Urinary bladder (tissue), 4 donors: ENCODE results near the gene MINDY3. TPM values are rescaled to one million over a fixed set of nuclear protein-coding genes. Genes with fewer than 3 reads are reported as not detected.
"Not testable (repeated sequence)": the region's sequence is repeated elsewhere in the genome, so short reads cannot be mapped to it uniquely, and the experiment has no call there.

ENCODE experiments used
- DNase-seq: peaks from one replicate; pipeline ENCODE4 v3.0.0-alpha.2; 2015; ENCODE audit errors: extremely low spot score
- H3K27ac ChIP-seq: one replicate; pipeline ENCODE4 v1.5.1; 2013; ENCODE audit warnings: low read depth, mild to moderate bottlenecking, moderate library complexity
- H3K36me3 ChIP-seq: one replicate; pipeline ENCODE4 v1.6.1; 2013; ENCODE audit warnings: mild to moderate bottlenecking, moderate library complexity; ENCODE audit not compliant: insufficient read depth
- H3K4me1 ChIP-seq: one replicate; pipeline ENCODE4 v1.6.1; 2013; ENCODE audit warnings: mild to moderate bottlenecking, moderate library complexity; ENCODE audit not compliant: insufficient read depth
- H3K4me3 ChIP-seq: one replicate; pipeline ENCODE4 v1.5.1; 2013; ENCODE audit warnings: low read depth, low read length
- WGBS: extraction: QIAGEN DNeasy Blood & Tissue Kit; methylation state at CpG from one replicate; pipeline ENCODE4 v1.1.7; 2013; 5-methylcytosine and 5-hydroxymethylcytosine counted together
- polyA plus RNA-seq: library from polyadenylated mRNA; stranded (reverse); fragments of 200-250 nt; gene quantifications from one replicate; pipeline ENCODE4 v1.2.3, GENCODE V29; 2013
- total RNA-seq: library from RNA; depleted of rRNA; stranded (reverse); fragments of >200 nt; gene quantifications from one replicate; pipeline ENCODE4 v1.2.3, GENCODE V29; 2014
- donor health status: healthy with polysubstance abuse.
- donor health status: healthy.

Gene MINDY3
- total and polyA plus RNA-seq, 2 donors: 23.6 to 70.7 TPM

- no peaks in the 10 kb centered on the region for H3K36me3 ChIP-seq
- no peak overlapping the region for H3K27ac ChIP-seq
- H3K4me1 ChIP-seq: no peaks in the 10 kb centered on the region
- no peak overlapping the region for H3K4me3 ChIP-seq
- WGBS: 67% methylated on average over 5 of the region's 5 CpGs
- no peak for DNase-seq
Measured at GRCh38 chr10:15868006-15868405, 7.7 kb upstream of the MINDY3 start.

- H3K36me3 ChIP-seq: no peaks in the 10 kb centered on the region
- no peaks in the 10 kb centered on the region for H3K4me1 ChIP-seq
- no peak overlapping the region for H3K27ac ChIP-seq
- DNase-seq: no peak
- 81% methylated on average over 7 of the region's 7 CpGs for WGBS
- no peak overlapping the region for H3K4me3 ChIP-seq
Measured at GRCh38 chr10:15865304-15865703, 5.0 kb upstream of the MINDY3 start.

DNA sequence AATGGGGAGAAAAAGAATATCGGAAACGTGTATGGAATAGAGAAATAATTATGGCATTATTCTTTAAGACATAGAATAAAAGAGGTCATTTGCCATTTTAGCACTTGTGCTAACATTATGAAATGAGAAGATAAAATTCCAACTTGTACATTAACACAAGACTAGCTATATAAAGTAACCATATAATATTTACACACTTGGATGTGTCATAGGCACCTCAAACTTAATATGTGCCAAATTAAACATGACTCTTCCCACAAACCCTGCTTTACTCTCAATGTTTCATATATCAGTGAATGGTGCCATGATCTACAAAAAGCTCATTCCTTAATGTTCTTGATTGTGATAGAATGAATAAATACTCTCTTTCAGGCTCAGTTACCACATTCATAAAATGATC lies 4.1 kb upstream of the MINDY3 start:
- no peak for DNase-seq
- Histone ChIP-seq H3K36me3 (no peaks in the 10 kb centered on the region), H3K4me1 (no peaks in the 10 kb centered on the region), H3K27ac (no peak overlapping the region), H3K4me3 (no peak overlapping the region)
- 82% methylated on average over 2 of the region's 2 CpGs for WGBS

- Histone ChIP-seq H3K36me3 (no peaks in the 10 kb centered on the region), H3K4me1 (no peaks in the 10 kb centered on the region), H3K4me3 (no peak overlapping the region), H3K27ac (no peak overlapping the region)
- no peak for DNase-seq
Measured at GRCh38 chr10:15863733-15864132, 3.4 kb upstream of the MINDY3 start.

GRCh38 chr10:15863323-15863722 lies 3.0 kb upstream of the MINDY3 start:
- Histone ChIP-seq H3K4me3 (no peak overlapping the region), H3K4me1 (no peaks in the 10 kb centered on the region), H3K27ac (no peak overlapping the region), H3K36me3 (no peaks in the 10 kb centered on the region)
- DNase-seq: no peak
- 93% methylated on average over 1 of the region's 1 CpG for WGBS

GRCh38 chr10:15860692-15861201 lies 440 bp upstream of the MINDY3 start:
- H3K36me3 ChIP-seq: no peaks in the 10 kb centered on the region
- WGBS: 51% methylated on average over 8 of the region's 8 CpGs
- peak overlapping the region; percentile 93 for H3K4me3 ChIP-seq
- H3K4me1 ChIP-seq: no peaks in the 10 kb centered on the region
- DNase-seq: no peak
- H3K27ac ChIP-seq: peak overlapping the region; percentile 19

DNA sequence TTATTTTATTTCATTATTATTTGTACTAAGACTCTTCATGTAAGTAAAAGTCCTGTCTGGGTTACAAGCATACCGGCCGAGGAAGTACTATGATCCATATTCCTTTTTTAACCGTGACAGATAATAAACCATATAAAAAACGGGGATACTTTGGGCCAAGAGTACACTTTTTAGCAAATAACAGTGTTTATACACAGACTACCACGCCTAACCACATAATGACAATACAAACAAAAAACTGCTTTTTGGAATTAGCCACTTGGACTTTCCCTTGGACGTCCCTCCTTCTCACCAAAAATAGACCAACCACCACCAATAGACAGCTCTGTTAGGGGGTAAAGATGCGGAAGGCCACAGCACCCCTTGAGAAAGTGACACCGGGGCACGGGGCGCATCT lies 800 bp downstream of the MINDY3 start:
- 7% methylated on average over 10 of the region's 10 CpGs for WGBS
- Histone ChIP-seq H3K4me1 (no peaks in the 10 kb centered on the region), H3K27ac (no peak overlapping the region)

GRCh38 chr10:15858861-15859281 lies 1.4 kb downstream of the MINDY3 start:
- Histone ChIP-seq H3K4me1 (no peaks in the 10 kb centered on the region), H3K36me3 (no peaks in the 10 kb centered on the region), H3K4me3 (peak overlapping the region; percentile 93), H3K27ac (no peak overlapping the region)
- 78% methylated on average over 7 of the region's 7 CpGs for WGBS
- no peak for DNase-seq

More for the DNA sequence above, 800 bp downstream of the MINDY3 start:
- H3K4me3 ChIP-seq: peak overlapping the region; percentile 93
- H3K36me3 ChIP-seq: no peaks in the 10 kb centered on the region
- DNase-seq: no peak

DNA sequence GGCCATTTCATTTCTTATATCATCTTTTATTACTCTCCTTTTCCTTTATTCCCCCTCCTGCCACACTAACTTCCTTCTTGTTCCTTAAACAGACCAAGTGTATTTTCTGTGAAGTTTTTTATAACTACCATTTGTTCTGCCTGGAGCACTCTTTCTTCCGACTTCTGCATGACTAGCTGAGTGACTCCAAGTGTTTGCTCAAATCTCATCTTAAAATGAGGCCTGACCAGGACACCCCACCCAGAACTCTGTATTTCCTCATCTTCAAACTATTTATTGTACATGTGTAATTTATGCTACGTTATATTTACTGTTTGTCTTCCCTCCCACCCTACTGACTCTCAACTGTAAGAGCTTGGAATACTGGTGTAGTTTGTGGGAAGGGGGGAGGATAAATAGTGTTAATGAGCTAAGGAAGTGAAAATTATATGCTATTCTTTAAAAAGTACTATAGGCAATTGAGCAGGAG lies 3.2 kb downstream of the MINDY3 start:
- Histone ChIP-seq H3K4me1 (no peaks in the 10 kb centered on the region), H3K27ac (no peak overlapping the region), H3K36me3 (no peaks in the 10 kb centered on the region), H3K4me3 (no peak overlapping the region)
- 70% methylated on average over 2 of the region's 2 CpGs for WGBS
- no peak for DNase-seq

- Histone ChIP-seq H3K36me3 (no peaks in the 10 kb centered on the region), H3K4me1 (no peaks in the 10 kb centered on the region), H3K27ac (no peak overlapping the region), H3K4me3 (no peak overlapping the region)
- 80% methylated on average over 4 of the region's 4 CpGs for WGBS
- DNase-seq: no peak
Measured at GRCh38 chr10:15856328-15857015, 3.8 kb downstream of the MINDY3 start.

DNA sequence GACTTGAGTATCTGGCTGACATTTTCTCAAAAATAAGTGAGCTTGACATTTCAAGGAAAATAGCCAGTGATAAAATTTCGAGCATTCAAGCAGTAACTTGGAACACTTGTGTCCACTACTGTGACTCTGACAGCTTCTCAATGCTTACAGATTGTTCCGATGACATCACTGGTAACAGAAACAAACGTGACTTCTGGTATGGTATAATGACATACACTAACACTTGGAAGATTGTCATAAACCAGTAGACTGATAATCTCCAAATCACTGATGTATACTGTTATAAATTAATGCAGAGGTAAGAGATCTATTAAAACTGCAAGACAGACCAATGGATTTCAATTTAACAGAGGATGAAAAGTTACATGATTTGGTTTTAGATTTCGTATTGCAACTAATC lies 6.5 kb downstream of the MINDY3 start:
- H3K4me1 ChIP-seq: no peaks in the 10 kb centered on the region
- H3K4me3 ChIP-seq: no peak overlapping the region
- no peak overlapping the region for H3K27ac ChIP-seq
- no peak for DNase-seq
- no peaks in the 10 kb centered on the region for H3K36me3 ChIP-seq
- WGBS: 81% methylated on average over 4 of the region's 4 CpGs

DNA sequence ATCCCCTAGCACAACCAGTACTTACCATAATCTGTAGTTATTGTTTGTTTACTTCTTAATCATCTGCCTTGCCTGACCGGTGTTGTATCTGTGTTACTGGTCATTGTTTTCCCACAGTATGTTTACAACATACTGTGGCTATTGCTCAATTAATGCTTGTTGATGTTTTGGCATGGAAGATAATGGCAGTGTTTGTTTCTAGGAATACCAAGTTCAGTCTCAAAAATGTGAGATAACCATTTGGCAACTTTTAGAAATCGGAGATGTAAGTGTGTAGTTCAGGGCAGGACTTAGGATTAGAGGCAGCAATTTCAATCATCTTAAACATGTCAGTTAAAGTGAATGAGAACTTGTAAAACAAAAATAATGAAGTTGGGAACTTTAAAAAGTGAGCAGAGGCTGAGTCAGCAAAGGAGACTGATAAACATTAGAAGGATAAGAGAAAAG lies 8.2 kb downstream of the MINDY3 start:
- Histone ChIP-seq H3K4me1 (no peaks in the 10 kb centered on the region), H3K27ac (no peak overlapping the region), H3K4me3 (no peak overlapping the region), H3K36me3 (no peaks in the 10 kb centered on the region)
- DNase-seq: no peak
- WGBS: 70% methylated on average over 2 of the region's 2 CpGs

DNA sequence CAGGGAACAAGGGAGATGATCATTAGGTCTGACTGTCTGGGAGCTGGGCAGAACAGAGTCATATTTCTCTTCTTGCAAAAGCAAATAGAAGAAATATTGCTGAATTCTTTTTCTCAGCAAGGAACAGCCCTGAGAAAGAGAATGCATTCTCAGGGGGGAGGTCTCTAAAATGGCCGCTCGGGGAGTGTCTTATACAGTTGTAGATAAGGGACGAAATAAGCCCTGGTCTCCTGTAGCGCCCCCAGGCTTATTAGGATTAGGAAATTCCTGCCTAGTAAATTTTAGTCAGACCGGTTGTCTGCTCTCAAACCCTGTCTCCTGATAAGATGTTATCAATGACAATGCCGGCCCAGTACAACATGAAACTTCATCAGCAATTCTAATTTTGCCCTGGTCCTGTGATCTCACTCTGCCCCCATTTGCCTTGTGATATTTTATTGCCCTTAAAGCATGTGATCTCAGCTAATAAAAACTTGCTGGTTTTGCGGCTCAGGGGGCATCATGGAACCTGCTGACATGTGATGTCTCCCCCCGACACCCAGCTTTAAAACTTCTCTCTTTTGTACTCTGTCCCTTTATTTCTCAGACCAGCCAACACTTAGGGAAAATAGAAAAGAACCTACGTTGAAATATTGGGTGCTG lies 9.8 kb downstream of the MINDY3 start:
- H3K27ac ChIP-seq, H3K36me3 ChIP-seq, H3K4me3 ChIP-seq, DNase-seq, H3K4me1 ChIP-seq: not testable (repeated sequence)
- 88% methylated on average over 9 of the region's 9 CpGs for WGBS

GRCh38 chr10:15849316-15849715 lies 11.0 kb downstream of the MINDY3 start:
- DNase-seq: no peak
- H3K4me1 ChIP-seq: no peaks in the 10 kb centered on the region
- no peaks in the 10 kb centered on the region for H3K36me3 ChIP-seq
- H3K4me3 ChIP-seq: no peak overlapping the region
- H3K27ac ChIP-seq: no peak overlapping the region
- WGBS: 89% methylated on average over 4 of the region's 4 CpGs
